Posterior cingulate gyrus (tissue), 11 donors: ENCODE data around the gene PCSK2.
A peak's percentile ranks its signal among the peaks of the same experiment; 100 is the strongest.
"Not testable (repeated sequence)": the region's sequence is repeated elsewhere in the genome, so short reads cannot be mapped to it uniquely, and the experiment has no call there.

Experiments used
- DNase-seq, 10 donors: peaks; one replicate each; pipeline versions ENCODE4 v3.0.0 to v3.0.0-alpha.2; 2020 to 2021; ENCODE audit warnings: mixed read lengths in 3 of 10
- intact Hi-C: fragments of 100-400 bp; cut with DNase I; formaldehyde crosslinking; loops from one replicate; pipeline ENCODE4 v1.15.1; 2023

The PCSK2 gene

GRCh38 chr20:17226410-17227218 is at the start of gene PCSK2:
TSS of gene PCSK2 (plus strand) at chr20:17227040. CDS start at chr20:17227306, 266 bp downstream.
- peak; percentile 26 to 95 (median 70) for DNase-seq
- intact Hi-C loops = no loop called here

- intact Hi-C loops = no loop called here
- no peak for DNase-seq
These were observed 49.5 kb upstream of the PCSK2 start for GRCh38 chr20:17177341-17177740.

DNA sequence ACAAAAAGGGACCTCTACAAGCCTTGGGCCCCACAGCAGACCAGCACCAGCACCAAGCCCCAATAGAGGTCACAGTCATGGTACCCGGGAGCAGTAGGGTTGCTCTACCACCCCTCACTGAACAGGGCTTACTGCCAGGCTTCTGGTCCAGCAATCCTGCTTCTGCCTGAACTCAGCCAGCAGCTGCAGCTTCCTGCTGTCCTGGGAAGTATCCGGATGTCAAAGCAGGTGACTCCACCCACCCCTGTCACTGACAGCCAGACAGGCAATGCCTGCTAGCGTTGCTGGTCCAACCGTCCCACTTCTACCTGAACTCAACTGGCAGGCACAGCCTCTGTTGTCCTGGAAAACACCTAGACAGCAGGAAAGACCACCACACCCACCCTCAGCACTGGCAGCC is 47.0 kb upstream of the PCSK2 start:
- intact Hi-C loops = no loop called here
- DNase-seq = no peak

GRCh38 chr20:17189976-17190695 is 36.7 kb upstream of the PCSK2 start:
- intact Hi-C loops = no loop called here

GRCh38 chr20:17197041-17197440 is 29.8 kb upstream of the PCSK2 start:
- DNase-seq = no peak
- intact Hi-C loops = no loop called here

More at GRCh38 chr20:17189976-17190695, 36.7 kb upstream of the PCSK2 start:
- no peak for DNase-seq

DNA sequence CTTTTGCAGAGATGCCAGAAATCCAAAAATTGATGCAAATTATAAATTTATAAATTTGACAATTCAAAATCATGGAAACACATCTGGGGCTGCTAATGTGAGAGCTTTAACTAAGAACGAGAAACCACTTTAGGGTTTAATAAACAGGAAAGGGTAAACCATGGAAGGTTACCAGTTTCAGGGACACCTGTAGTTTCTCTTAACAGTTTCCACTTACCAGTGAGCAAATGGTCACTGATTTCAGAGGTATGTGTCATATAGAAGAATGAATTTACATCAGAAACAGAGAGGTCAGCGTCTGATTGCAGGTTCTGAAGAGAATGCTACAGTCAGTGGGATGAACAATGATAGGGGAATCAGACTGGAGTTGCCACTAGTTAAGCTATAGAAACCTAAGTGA is 24.8 kb upstream of the PCSK2 start:
- no peak for DNase-seq

GRCh38 chr20:17202673-17203072 is 24.2 kb upstream of the PCSK2 start:
- intact Hi-C loops = loop anchor here (5.0 kb wide), 1 partner anchor 65 kb away; no protein-coding TSS in a partner anchor
- DNase-seq = peak in 1 of 10 donors; percentile 70

More for the DNA sequence above, 24.8 kb upstream of the PCSK2 start:
- intact Hi-C loops = loop anchor here (5.0 kb wide), 1 partner anchor 65 kb away; no protein-coding TSS in a partner anchor

GRCh38 chr20:17205084-17205813 is 21.6 kb upstream of the PCSK2 start:
- DNase-seq = no peak
- intact Hi-C loops = no loop called here

DNA sequence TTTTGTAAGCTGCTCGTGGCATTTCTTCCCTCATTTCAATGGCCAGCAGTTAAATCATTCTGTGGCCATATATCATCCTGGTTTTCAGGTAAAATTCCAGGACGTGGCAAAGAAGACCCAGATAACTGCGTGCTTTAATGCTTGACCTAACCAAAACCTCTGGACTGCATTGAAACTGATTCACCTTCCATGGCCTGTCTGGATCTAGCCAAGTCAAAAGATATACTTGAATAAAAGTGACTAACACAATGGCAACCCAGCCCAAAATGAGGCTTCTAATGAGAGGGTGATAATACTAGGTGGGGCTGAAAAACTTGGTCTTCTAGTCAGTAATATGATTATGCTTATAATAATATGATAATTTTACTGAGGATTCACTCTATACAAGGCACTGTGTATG is 16.5 kb upstream of the PCSK2 start:
- intact Hi-C loops = no loop called here
- DNase-seq = no peak

DNA sequence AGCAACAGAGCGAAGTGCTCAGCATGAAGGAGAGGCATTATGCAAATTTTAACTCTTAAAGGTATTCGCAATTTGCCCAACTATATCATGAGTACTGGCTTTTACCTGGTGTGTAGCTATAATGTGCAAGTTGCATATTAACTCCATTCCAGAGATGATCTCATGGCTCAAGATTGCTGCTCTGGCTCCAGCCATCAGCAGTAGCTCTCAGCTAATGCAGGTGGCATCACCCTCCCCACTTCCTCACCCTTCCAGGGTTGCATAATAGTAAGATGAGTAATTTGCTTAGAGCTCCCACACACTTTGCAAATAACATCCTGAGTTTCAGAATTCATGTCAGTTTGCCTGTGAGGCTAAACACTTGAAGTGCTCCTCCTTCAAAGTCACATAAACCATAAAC is 15.9 kb upstream of the PCSK2 start:
- intact Hi-C loops = no loop called here
- DNase-seq = no peak

GRCh38 chr20:17215167-17215566 is 11.7 kb upstream of the PCSK2 start:
- DNase-seq = no peak
- intact Hi-C loops = no loop called here

DNA sequence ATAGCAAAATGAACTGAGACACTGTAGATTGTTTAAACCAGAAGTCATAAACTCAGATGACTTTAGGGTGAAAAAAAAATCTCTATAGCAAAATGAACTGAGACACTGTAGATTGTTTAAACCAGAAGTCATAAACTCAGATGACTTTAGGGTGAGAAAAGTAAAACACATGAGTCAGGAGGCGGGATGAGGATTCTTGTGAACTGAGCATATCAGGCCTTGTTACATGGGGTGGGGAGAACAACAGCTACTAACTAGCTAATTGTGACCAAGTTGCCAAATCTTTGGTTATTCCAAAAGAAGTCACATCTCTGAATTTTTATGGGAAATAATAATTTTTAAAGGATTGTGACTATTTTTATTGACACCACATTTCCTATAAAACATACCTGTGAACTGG is 7.0 kb upstream of the PCSK2 start:
- intact Hi-C loops, DNase-seq: not testable (repeated sequence)

DNA sequence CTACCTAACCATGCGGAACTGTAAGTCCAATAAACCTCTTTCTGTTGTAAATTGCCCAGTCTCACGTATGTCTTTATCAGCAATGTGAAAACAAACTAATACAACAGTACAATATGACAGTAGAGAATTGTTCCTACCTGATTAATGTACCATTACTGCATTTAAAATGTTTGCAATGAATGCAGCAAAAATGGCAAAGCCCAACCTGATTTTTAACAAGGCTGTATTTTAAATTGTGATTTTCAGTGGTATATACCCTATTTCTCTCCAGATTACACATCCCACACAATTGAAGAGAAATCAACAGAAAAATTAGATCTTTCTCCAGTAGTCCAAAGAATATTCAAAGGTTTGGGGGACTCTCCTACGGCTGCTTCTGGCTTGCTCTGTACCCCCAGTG is 3.3 kb upstream of the PCSK2 start:
- intact Hi-C loops = no loop called here

DNA sequence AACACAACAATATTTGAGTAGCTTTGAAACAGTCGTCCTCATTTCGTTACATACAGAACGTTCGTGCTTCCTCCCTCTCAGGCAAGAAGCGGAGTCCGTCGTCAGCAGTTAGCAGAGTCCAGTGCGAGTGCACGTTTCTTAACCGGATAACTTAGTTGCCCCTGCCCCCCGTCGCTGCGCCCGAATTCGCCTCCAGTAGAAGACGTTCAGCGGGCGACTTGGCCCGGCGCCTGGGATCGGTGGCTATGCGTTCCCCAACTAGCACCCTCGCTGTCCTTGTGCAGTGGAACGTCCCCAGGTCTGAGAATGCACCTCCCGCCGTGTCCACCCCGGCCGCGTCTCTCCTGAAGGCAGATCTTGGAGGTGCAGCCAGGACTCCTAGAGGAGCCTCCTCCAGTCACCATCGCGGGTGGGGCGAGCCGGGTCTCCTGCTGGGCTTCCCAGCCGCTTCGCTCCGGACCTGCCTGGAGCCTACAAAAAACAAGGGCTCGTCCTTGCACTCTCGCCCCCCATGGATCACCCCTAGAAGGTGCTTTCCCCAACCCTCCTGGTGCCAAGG is 910 bp upstream of the PCSK2 start:
- DNase-seq = peak; percentile 14 to 91 (median 43)

More for the DNA sequence above, 3.3 kb upstream of the PCSK2 start:
- DNase-seq = no peak

GRCh38 chr20:17227219-17227575 is 357 bp downstream of the PCSK2 start:
- intact Hi-C loops = no loop called here
- peak in 2 of 10 donors; percentile 23 to 40 for DNase-seq

More for the DNA sequence above, 910 bp upstream of the PCSK2 start:
- intact Hi-C loops = no loop called here

GRCh38 chr20:17227669-17228623 is 1.1 kb downstream of the PCSK2 start:
- intact Hi-C loops = no loop called here
- peak in 9 of 10 donors; percentile 10 to 81 (median 21) for DNase-seq

GRCh38 chr20:17228624-17229061 is 1.8 kb downstream of the PCSK2 start:
- DNase-seq = peak in 9 of 10 donors; percentile 11 to 91 (median 34)
- intact Hi-C loops = no loop called here

- DNase-seq = no peak
- intact Hi-C loops = no loop called here
These were observed 2.4 kb downstream of the PCSK2 start for GRCh38 chr20:17229256-17229655.

GRCh38 chr20:17233626-17234025 is 6.8 kb downstream of the PCSK2 start:
- intact Hi-C loops = no loop called here
- DNase-seq = no peak
